Measurements from ENCODE around the gene PCDH17. TPM values are rescaled to one million over a fixed set of nuclear protein-coding genes. Genes with fewer than 3 reads are reported as not detected.

Gene PCDH17
- total and polyA plus RNA-seq, 2 experiments from 2014 or later: 3.2 to 10.3 TPM

- Histone ChIP-seq H4K20me1 (ENCODE audit: insufficient read depth, poor library complexity, severe bottlenecking) (no peaks in the 10 kb centered on the region), H3K27ac (no peak overlapping the region), H2AFZ (no peak overlapping the region), H3K79me2 (no peaks in the 10 kb centered on the region), H3K4me3 (no peak overlapping the region), H3K4me2 (no peak overlapping the region), H3K27me3 (no peaks in the 10 kb centered on the region), H3K9me3 (ENCODE audit: low read depth) (no peaks in the 10 kb centered on the region), H3K36me3 (replicated peaks; ENCODE audit: insufficient read depth, low read depth) (no peaks in the 10 kb centered on the region), H3K4me1 (ENCODE audit: insufficient read depth) (no peaks in the 10 kb centered on the region), H3K9me2 (replicated peaks; ENCODE audit: insufficient read depth) (no peaks in the 10 kb centered on the region)
- no peak for DNase-seq (ENCODE audit: low spot score)
- WGBS (ENCODE audit: low lambda C conversion rate, missing lambda C conversion rate): 87% methylated on average over 4 of the region's 4 CpGs
- TF ChIP-seq CTCF (IDR thresholded peaks at IDR 0.05; ENCODE audit: poor library complexity) (no peak), EZH2phosphoT487 (IDR thresholded peaks at IDR 0.05; ENCODE audit: low read depth, severe bottlenecking, unreplicated experiment) (no peak), EZH2 (IDR thresholded peaks at IDR 0.05; ENCODE audit: borderline replicate concordance) (no peak)
Observed at GRCh38 chr13:57682128-57682716, 50.7 kb downstream of the PCDH17 start.

- no peak overlapping the region for H3K4me2 ChIP-seq
- 64% methylated on average over 4 of the region's 4 CpGs for WGBS (ENCODE audit: low lambda C conversion rate, missing lambda C conversion rate)
- no peak for TF ChIP-seq EZH2 (IDR thresholded peaks at IDR 0.05; ENCODE audit: borderline replicate concordance)
- TF ChIP-seq CTCF (IDR thresholded peaks at IDR 0.05; ENCODE audit: poor library complexity): no peak
- H3K9me2 ChIP-seq (replicated peaks; ENCODE audit: insufficient read depth): no peaks in the 10 kb centered on the region
- H3K9me3 ChIP-seq (ENCODE audit: low read depth): no peaks in the 10 kb centered on the region
- no peaks in the 10 kb centered on the region for H3K36me3 ChIP-seq (replicated peaks; ENCODE audit: insufficient read depth, low read depth)
- H2AFZ ChIP-seq: no peak overlapping the region
- H3K4me3 ChIP-seq: no peak overlapping the region
- no peak overlapping the region for H3K27ac ChIP-seq
- H3K79me2 ChIP-seq: no peaks in the 10 kb centered on the region
- no peaks in the 10 kb centered on the region for H4K20me1 ChIP-seq (ENCODE audit: insufficient read depth, poor library complexity, severe bottlenecking)
- H3K4me1 ChIP-seq (ENCODE audit: insufficient read depth): no peaks in the 10 kb centered on the region
- H3K27me3 ChIP-seq: no peaks in the 10 kb centered on the region
- no peak for DNase-seq (ENCODE audit: low spot score)
Observed at GRCh38 chr13:57698851-57699250, 67.3 kb downstream of the PCDH17 start.

GRCh38 chr13:57704031-57704430 lies 72.5 kb downstream of the PCDH17 start:
- Histone ChIP-seq H3K36me3 (replicated peaks; ENCODE audit: insufficient read depth, low read depth) (no peaks in the 10 kb centered on the region), H3K4me2 (no peak overlapping the region), H3K79me2 (no peaks in the 10 kb centered on the region), H3K4me1 (ENCODE audit: insufficient read depth) (no peaks in the 10 kb centered on the region), H3K27ac (no peak overlapping the region), H3K9me2 (replicated peaks; ENCODE audit: insufficient read depth) (no peaks in the 10 kb centered on the region), H3K4me3 (no peak overlapping the region), H3K9me3 (ENCODE audit: low read depth) (no peaks in the 10 kb centered on the region), H4K20me1 (ENCODE audit: insufficient read depth, poor library complexity, severe bottlenecking) (no peaks in the 10 kb centered on the region), H3K27me3 (no peaks in the 10 kb centered on the region), H2AFZ (no peak overlapping the region)
- WGBS (ENCODE audit: low lambda C conversion rate, missing lambda C conversion rate): 96% methylated on average over 2 of the region's 2 CpGs
- DNase-seq (ENCODE audit: low spot score): no peak
- no peak for TF ChIP-seq CTCF (IDR thresholded peaks at IDR 0.05; ENCODE audit: poor library complexity)
- no peak for TF ChIP-seq EZH2 (IDR thresholded peaks at IDR 0.05; ENCODE audit: borderline replicate concordance)
- TF ChIP-seq EZH2phosphoT487 (IDR thresholded peaks at IDR 0.05; ENCODE audit: low read depth, severe bottlenecking, unreplicated experiment): no peak

DNA sequence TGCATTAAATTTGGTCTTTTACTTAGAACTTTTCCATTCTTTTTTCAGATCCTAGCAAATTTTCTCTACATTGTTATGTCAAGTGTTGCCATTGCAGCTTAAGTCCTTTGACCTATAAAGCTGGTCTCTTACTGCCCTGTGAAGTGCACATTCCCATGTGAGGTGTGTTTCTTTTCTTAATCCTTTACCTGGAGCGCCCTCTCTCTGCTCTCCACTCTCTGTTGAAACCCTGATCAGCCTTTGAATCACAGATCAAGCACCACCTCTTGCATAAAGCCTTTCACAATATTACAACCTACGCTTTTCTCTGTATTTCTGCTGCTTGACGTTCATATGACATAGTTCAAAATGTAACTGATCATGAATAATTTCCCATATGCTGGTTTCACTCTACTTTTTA lies 84.8 kb downstream of the PCDH17 start:
- TF ChIP-seq CTCF (IDR thresholded peaks at IDR 0.05; ENCODE audit: poor library complexity): peak; percentile 35
- TF ChIP-seq EZH2 (IDR thresholded peaks at IDR 0.05; ENCODE audit: borderline replicate concordance): no peak
- no peaks in the 10 kb centered on the region for H3K9me2 ChIP-seq (replicated peaks; ENCODE audit: insufficient read depth)
- H2AFZ ChIP-seq: no peak overlapping the region
- no peaks in the 10 kb centered on the region for H3K4me1 ChIP-seq (ENCODE audit: insufficient read depth)
- WGBS (ENCODE audit: low lambda C conversion rate, missing lambda C conversion rate): 56% methylated on average over 3 of the region's 3 CpGs
- H3K79me2 ChIP-seq: no peaks in the 10 kb centered on the region
- H3K4me2 ChIP-seq: no peak overlapping the region
- H3K27me3 ChIP-seq: no peaks in the 10 kb centered on the region
- H4K20me1 ChIP-seq (ENCODE audit: insufficient read depth, poor library complexity, severe bottlenecking): no peaks in the 10 kb centered on the region
- DNase-seq (ENCODE audit: low spot score): peak; percentile 49
- no peaks in the 10 kb centered on the region for H3K36me3 ChIP-seq (replicated peaks; ENCODE audit: insufficient read depth, low read depth)
- no peak overlapping the region for H3K4me3 ChIP-seq
- no peak overlapping the region for H3K27ac ChIP-seq
- H3K9me3 ChIP-seq (ENCODE audit: low read depth): no peaks in the 10 kb centered on the region
